WTC11 (cell line): ENCODE results near the gene CPT1B. TPM values are rescaled to one million over a fixed set of nuclear protein-coding genes. Genes with fewer than 3 reads are reported as not detected.

Experiments used
- ATAC-seq: fragments of 200-7000 bp; cut with Tn5 transposase; 2 replicates; pipeline ENCODE4 v1.10.0; 2021; ENCODE audit warnings: mild to moderate bottlenecking, moderate library complexity
- CTCF ChIA-PET: fragments of 300-600 bp; sonication (Branson Sonifier 250); formaldehyde crosslinking; loops from one replicate; lab custom pipeline; 2021; ENCODE audit warnings: antibody characterized with exemption; lab: Charles Lee
- POLR2A ChIA-PET: fragments of 350-600 bp; sonication (Branson Sonifier 250); formaldehyde crosslinking; loops from one replicate; lab custom pipeline; 2021; ENCODE audit warnings: antibody characterized with exemption; lab: Charles Lee
- DNase-seq: peaks from one replicate; pipeline ENCODE4 v3.0.0; 2021; ENCODE audit warnings: low spot score
- H3K27ac Mint-ChIP-seq: 2 replicates; pipeline ENCODE4 v1.8.0; 2021; ENCODE audit warnings: mixed read lengths
- H3K27me3 Mint-ChIP-seq: 2 replicates; pipeline ENCODE4 v1.8.0; 2021; ENCODE audit warnings: low read depth, mild to moderate bottlenecking, moderate library complexity, mixed read lengths
- H3K36me3 Mint-ChIP-seq: 2 replicates; pipeline ENCODE4 v1.8.0; 2021; ENCODE audit warnings: mixed read lengths
- H3K4me1 Mint-ChIP-seq: 2 replicates; pipeline ENCODE4 v1.8.0; 2022; ENCODE audit warnings: mixed read lengths
- H3K4me3 Mint-ChIP-seq: 2 replicates; pipeline ENCODE4 v1.8.0; 2021; ENCODE audit warnings: mild to moderate bottlenecking, moderate library complexity, mixed read lengths
- H3K9me3 Mint-ChIP-seq: 2 replicates; pipeline ENCODE4 v1.8.0; 2021; ENCODE audit warnings: mixed read lengths
- FOXK1 ChIP-seq: sonication (generic); formaldehyde crosslinking; IDR thresholded peaks from 2 replicates; pipeline ENCODE4 v1.8.0; 2022; ENCODE audit warnings: mild to moderate bottlenecking, moderate library complexity, missing genetic modification reagents
- FOXP1 ChIP-seq: sonication (generic); formaldehyde crosslinking; IDR thresholded peaks from 2 replicates; pipeline ENCODE4 v1.8.0; 2022; ENCODE audit warnings: missing genetic modification reagents, mild to moderate bottlenecking, moderate library complexity, borderline replicate concordance
- NFYB ChIP-seq: sonication (generic); formaldehyde crosslinking; conservative IDR thresholded peaks from 2 replicates; pipeline ENCODE4 v1.8.0; 2022; ENCODE audit warnings: low read depth, missing genetic modification reagents
- NR3C1 ChIP-seq: sonication (generic); formaldehyde crosslinking; conservative IDR thresholded peaks from 2 replicates; pipeline ENCODE4 v1.8.1; 2023; ENCODE audit warnings: low read depth, mild to moderate bottlenecking, missing genetic modification reagents
- TP53 ChIP-seq: sonication (generic); formaldehyde crosslinking; IDR thresholded peaks from 2 replicates; pipeline ENCODE4 v1.8.1; 2023; ENCODE audit warnings: mild to moderate bottlenecking, missing genetic modification reagents
- ZNF121 ChIP-seq: sonication (generic); formaldehyde crosslinking; IDR thresholded peaks from 2 replicates; pipeline ENCODE4 v1.8.0; 2023; ENCODE audit warnings: missing genetic modification reagents
- ZNF138 ChIP-seq: sonication (generic); formaldehyde crosslinking; conservative IDR thresholded peaks from 2 replicates; pipeline ENCODE4 v1.8.1; 2022; ENCODE audit warnings: mild to moderate bottlenecking, moderate library complexity, missing genetic modification reagents
- ZNF317 ChIP-seq: sonication (generic); formaldehyde crosslinking; IDR thresholded peaks from 2 replicates; pipeline ENCODE4 v1.8.1; 2023; ENCODE audit warnings: low read depth, mild to moderate bottlenecking, moderate library complexity, missing genetic modification reagents, borderline replicate concordance
- total RNA-seq: library from RNA; stranded (reverse); gene quantifications from 3 replicates; pipeline ENCODE4 v1.2.3, GENCODE V29; 2021
- TF ChIP-seq, protein P1 (sequence below): sonication (generic); formaldehyde crosslinking; IDR thresholded peaks from 2 replicates; pipeline ENCODE4 v1.8.1; 2023; ENCODE audit warnings: mild to moderate bottlenecking, missing genetic modification reagents
- TF ChIP-seq, protein P2 (sequence below): sonication (generic); formaldehyde crosslinking; IDR thresholded peaks from 2 replicates; pipeline ENCODE4 v1.8.1; 2022; ENCODE audit warnings: low read depth, missing genetic modification reagents, borderline replicate concordance
- TF ChIP-seq, protein P3 (sequence below): sonication (generic); formaldehyde crosslinking; IDR thresholded peaks from 2 replicates; pipeline ENCODE4 v1.8.1; 2022; ENCODE audit warnings: low read depth, mild to moderate bottlenecking, moderate library complexity, missing genetic modification reagents, borderline replicate concordance
- TF ChIP-seq, protein P4 (sequence below): fragments of 250-450 bp; sonication (Bioruptor Pico); conservative IDR thresholded peaks from 2 replicates; pipeline ENCODE4 v1.9.0; 2021; ENCODE audit warnings: mild to moderate bottlenecking
- TF ChIP-seq, protein P5 (sequence below): fragments of 250-450 bp; sonication (Bioruptor Pico); IDR thresholded peaks from 2 replicates; pipeline ENCODE4 v1.9.0; 2021; ENCODE audit warnings: mild to moderate bottlenecking, borderline replicate concordance
- TF ChIP-seq, protein P6 (sequence below): sonication (generic); formaldehyde crosslinking; IDR thresholded peaks from 2 replicates; pipeline ENCODE4 v1.8.0; 2023; ENCODE audit warnings: mild to moderate bottlenecking, missing genetic modification reagents

CPT1B gene
- total RNA-seq, 1 experiment from 2014 or later = 33.7 TPM

DNA sequence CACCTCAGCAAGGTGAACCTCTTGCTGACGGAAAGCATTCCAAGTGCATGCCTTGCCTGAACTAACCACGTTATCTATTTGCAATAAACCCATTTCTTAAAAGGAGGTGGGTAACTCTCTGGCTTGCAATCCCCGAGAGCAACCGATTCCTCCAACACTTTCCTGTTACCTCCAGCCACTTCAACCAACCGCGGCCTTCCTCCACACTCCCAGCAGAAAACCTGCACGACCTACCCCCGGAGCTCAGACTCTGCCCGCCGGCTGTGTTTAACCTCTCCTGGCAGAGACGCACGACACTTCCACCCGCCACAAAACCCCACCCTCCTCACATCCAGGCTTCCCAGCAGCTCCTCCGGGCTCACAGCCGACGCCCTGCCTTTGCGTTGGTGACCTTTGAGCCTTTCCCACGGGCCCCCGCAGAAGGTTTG lies 53.5 kb downstream of the CPT1B start:
- peak overlapping the region; percentile 82 for H3K4me3 Mint-ChIP-seq
- ATAC-seq (no peak), DNase-seq (no peak)
- ChIA-PET CTCF (interaction anchor here (0.8 to 4.3 kb wide), 20 partner anchors 7 to 250 kb away, joined by 3 to 60 read pairs (median 6); partner anchors contain the start of genes ARSA, LMF2, NCAPH2 and SYCE3), POLR2A (interaction anchor here (1.3 to 2.3 kb wide), 3 partner anchors 14 to 38 kb away, joined by 3 to 13 read pairs (median 4); partner anchors contain the start of genes LMF2, NCAPH2 and SYCE3)
- H3K27me3 Mint-ChIP-seq = peaks cover 32% of the 10 kb centered on the region
- no peaks in the 10 kb centered on the region for H3K9me3 Mint-ChIP-seq
- H3K36me3 Mint-ChIP-seq = peaks cover 3% of the 10 kb centered on the region
- peaks cover 13% of the 10 kb centered on the region for H3K4me1 Mint-ChIP-seq
- H3K27ac Mint-ChIP-seq = peak overlapping the region; percentile 84; the same call in 1 of the 2 replicates
- 0 out of 2 replicates have a peak, but pooled peaks have one; percentile 4 for TF ChIP-seq FOXP1
- TF ChIP-seq ZNF138 (CRISPR knock-in tag) = no peak

DNA sequence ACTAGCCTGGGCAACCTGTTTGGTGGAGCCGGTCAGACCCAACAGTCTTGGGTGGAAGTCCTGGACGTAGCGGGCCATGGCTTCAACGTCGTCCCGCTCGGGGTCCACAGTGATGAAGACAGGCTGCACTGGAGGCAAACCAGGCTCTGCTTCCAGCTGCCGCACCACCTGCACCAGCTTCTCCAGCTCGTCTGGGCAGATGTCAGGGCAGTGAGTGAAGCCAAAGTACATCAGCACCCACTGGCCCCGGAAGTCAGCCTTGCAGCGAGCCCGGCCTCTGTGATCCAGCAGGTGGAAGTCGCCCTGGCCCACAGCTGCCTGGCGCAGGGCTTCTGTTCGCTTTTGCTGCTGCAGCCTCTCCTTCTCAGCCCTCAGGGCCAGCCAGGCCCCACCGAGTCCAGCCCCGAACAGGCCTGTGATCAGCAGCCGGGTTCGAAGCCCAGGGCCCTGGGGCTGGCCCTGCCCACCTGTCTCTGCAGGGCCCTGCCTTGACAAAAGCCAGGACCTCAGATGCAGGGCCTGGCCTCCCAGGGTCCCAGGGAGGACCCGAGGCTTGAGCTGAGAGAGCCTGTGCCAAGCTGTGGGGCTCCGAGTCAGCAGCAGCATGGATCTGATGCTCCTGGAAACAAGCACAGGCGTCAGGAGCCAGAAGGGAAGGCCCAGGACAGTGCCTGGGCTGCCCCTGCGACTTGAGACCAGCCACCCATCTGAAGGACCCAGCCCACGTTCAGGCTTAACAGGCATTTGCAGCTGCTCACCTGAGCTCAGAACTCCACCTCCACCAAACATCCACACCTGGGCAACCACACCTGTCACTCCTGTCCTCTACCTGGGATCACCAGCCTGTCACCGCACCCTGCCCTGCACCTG lies 54.2 kb downstream of the CPT1B start:
- Mint-ChIP-seq H3K27ac (peak overlapping the region; percentile 84; the same call in 1 of the 2 replicates), H3K4me1 (peaks cover 13% of the 10 kb centered on the region), H3K36me3 (peaks cover 7% of the 10 kb centered on the region), H3K9me3 (no peaks in the 10 kb centered on the region), H3K4me3 (peak overlapping the region; percentile 82), H3K27me3 (peaks cover 25% of the 10 kb centered on the region)
- ChIA-PET CTCF (interaction anchor here (1.8 to 4.3 kb wide), 9 partner anchors 12 to 175 kb away, joined by 7 to 60 read pairs (median 15); partner anchors contain the start of genes ARSA, LMF2, NCAPH2 and SYCE3), POLR2A (interaction anchor here (1.3 to 2.3 kb wide), 2 partner anchors 14 to 16 kb away, joined by 4 to 13 read pairs; partner anchors contain the start of genes LMF2 and NCAPH2)
- TF ChIP-seq, protein P1, sequence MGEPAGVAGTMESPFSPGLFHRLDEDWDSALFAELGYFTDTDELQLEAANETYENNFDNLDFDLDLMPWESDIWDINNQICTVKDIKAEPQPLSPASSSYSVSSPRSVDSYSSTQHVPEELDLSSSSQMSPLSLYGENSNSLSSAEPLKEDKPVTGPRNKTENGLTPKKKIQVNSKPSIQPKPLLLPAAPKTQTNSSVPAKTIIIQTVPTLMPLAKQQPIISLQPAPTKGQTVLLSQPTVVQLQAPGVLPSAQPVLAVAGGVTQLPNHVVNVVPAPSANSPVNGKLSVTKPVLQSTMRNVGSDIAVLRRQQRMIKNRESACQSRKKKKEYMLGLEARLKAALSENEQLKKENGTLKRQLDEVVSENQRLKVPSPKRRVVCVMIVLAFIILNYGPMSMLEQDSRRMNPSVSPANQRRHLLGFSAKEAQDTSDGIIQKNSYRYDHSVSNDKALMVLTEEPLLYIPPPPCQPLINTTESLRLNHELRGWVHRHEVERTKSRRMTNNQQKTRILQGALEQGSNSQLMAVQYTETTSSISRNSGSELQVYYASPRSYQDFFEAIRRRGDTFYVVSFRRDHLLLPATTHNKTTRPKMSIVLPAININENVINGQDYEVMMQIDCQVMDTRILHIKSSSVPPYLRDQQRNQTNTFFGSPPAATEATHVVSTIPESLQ = no peak
- TF ChIP-seq ZNF138 (CRISPR knock-in tag) (no peak), FOXP1 (no peak), NFYB (CRISPR knock-in tag) (no peak), FOXK1 (CRISPR knock-in tag) (no peak), ZNF121 (CRISPR knock-in tag) (no peak)
- TF ChIP-seq, protein P2, sequence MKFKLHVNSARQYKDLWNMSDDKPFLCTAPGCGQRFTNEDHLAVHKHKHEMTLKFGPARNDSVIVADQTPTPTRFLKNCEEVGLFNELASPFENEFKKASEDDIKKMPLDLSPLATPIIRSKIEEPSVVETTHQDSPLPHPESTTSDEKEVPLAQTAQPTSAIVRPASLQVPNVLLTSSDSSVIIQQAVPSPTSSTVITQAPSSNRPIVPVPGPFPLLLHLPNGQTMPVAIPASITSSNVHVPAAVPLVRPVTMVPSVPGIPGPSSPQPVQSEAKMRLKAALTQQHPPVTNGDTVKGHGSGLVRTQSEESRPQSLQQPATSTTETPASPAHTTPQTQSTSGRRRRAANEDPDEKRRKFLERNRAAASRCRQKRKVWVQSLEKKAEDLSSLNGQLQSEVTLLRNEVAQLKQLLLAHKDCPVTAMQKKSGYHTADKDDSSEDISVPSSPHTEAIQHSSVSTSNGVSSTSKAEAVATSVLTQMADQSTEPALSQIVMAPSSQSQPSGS = no peak
- TF ChIP-seq, protein P3, sequence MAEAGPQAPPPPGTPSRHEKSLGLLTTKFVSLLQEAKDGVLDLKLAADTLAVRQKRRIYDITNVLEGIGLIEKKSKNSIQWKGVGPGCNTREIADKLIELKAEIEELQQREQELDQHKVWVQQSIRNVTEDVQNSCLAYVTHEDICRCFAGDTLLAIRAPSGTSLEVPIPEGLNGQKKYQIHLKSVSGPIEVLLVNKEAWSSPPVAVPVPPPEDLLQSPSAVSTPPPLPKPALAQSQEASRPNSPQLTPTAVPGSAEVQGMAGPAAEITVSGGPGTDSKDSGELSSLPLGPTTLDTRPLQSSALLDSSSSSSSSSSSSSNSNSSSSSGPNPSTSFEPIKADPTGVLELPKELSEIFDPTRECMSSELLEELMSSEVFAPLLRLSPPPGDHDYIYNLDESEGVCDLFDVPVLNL (CRISPR knock-in tag) = no peak
- no peak for ATAC-seq
- DNase-seq = no peak

DNA sequence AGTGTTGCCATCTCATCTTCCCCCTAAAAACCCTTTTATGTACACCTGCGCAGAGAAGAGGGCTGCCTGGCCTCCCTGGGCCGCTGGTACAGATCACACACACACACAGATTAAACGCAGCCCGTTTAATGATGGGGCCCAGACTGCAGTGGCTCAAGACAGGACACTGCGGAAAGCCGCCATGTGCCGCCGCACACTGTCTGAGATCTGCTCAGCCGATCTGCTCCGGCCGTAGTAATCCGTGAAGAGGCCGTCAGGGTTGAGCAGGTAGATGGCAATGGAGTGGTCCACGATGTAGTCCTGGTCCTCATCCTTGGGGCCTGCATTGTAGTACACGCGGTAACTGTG lies 54.8 kb downstream of the CPT1B start:
- H3K27me3 Mint-ChIP-seq = peaks cover 19% of the 10 kb centered on the region
- TF ChIP-seq NR3C1 (no peak), TP53 (CRISPR knock-in tag) (no peak), ZNF317 (CRISPR knock-in tag) (no peak)
- TF ChIP-seq, protein P4, sequence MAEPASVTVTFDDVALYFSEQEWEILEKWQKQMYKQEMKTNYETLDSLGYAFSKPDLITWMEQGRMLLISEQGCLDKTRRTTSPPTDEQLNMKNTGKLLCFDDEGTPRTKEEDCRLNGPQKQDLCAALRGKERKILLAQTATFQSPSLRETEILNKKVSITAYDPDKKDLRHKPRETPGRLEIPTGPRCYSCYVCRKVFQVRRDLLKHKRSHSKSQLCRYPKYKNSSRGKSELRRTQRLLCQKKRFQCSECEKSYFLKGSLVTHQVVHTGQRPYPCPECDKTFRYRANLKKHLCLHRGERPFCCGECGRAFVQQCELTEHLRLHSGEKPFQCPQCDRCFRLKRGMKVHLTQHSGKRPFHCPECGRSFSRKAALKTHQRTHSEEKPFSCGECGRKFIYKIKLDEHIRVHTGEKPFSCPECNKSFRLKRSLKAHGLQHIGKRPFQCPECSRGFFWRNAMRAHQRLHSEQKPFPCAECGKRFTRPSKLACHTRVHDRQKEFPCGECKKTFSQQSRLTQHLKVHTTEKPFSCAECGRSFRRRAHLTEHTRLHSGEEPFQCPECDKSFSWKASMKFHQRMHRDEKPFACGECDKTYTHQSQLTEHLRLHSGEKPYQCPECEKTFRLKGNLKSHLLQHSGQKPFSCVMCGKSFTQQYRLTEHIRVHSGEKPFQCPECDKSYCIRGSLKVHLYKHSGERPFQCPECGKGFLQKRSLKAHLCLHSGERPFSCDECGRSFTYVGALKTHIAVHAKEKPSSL (CRISPR knock-in tag) = no peak
- TF ChIP-seq, protein P5, sequence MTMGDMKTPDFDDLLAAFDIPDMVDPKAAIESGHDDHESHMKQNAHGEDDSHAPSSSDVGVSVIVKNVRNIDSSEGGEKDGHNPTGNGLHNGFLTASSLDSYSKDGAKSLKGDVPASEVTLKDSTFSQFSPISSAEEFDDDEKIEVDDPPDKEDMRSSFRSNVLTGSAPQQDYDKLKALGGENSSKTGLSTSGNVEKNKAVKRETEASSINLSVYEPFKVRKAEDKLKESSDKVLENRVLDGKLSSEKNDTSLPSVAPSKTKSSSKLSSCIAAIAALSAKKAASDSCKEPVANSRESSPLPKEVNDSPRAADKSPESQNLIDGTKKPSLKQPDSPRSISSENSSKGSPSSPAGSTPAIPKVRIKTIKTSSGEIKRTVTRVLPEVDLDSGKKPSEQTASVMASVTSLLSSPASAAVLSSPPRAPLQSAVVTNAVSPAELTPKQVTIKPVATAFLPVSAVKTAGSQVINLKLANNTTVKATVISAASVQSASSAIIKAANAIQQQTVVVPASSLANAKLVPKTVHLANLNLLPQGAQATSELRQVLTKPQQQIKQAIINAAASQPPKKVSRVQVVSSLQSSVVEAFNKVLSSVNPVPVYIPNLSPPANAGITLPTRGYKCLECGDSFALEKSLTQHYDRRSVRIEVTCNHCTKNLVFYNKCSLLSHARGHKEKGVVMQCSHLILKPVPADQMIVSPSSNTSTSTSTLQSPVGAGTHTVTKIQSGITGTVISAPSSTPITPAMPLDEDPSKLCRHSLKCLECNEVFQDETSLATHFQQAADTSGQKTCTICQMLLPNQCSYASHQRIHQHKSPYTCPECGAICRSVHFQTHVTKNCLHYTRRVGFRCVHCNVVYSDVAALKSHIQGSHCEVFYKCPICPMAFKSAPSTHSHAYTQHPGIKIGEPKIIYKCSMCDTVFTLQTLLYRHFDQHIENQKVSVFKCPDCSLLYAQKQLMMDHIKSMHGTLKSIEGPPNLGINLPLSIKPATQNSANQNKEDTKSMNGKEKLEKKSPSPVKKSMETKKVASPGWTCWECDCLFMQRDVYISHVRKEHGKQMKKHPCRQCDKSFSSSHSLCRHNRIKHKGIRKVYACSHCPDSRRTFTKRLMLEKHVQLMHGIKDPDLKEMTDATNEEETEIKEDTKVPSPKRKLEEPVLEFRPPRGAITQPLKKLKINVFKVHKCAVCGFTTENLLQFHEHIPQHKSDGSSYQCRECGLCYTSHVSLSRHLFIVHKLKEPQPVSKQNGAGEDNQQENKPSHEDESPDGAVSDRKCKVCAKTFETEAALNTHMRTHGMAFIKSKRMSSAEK (CRISPR knock-in tag) = no peak
- TF ChIP-seq, protein P6, sequence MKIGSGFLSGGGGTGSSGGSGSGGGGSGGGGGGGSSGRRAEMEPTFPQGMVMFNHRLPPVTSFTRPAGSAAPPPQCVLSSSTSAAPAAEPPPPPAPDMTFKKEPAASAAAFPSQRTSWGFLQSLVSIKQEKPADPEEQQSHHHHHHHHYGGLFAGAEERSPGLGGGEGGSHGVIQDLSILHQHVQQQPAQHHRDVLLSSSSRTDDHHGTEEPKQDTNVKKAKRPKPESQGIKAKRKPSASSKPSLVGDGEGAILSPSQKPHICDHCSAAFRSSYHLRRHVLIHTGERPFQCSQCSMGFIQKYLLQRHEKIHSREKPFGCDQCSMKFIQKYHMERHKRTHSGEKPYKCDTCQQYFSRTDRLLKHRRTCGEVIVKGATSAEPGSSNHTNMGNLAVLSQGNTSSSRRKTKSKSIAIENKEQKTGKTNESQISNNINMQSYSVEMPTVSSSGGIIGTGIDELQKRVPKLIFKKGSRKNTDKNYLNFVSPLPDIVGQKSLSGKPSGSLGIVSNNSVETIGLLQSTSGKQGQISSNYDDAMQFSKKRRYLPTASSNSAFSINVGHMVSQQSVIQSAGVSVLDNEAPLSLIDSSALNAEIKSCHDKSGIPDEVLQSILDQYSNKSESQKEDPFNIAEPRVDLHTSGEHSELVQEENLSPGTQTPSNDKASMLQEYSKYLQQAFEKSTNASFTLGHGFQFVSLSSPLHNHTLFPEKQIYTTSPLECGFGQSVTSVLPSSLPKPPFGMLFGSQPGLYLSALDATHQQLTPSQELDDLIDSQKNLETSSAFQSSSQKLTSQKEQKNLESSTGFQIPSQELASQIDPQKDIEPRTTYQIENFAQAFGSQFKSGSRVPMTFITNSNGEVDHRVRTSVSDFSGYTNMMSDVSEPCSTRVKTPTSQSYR = no peak

More for the DNA sequence above, 54.8 kb downstream of the CPT1B start:
- peaks cover 13% of the 10 kb centered on the region for H3K4me1 Mint-ChIP-seq
- no peak overlapping the region for H3K27ac Mint-ChIP-seq
- ATAC-seq = no peak
- ChIA-PET POLR2A (no interaction called here), CTCF (interaction anchor here (4.3 kb wide), 1 partner anchor 15 kb away, joined by 60 read pairs; the partner anchor contains the start of genes LMF2 and NCAPH2)
- no peak overlapping the region for H3K4me3 Mint-ChIP-seq
- peaks cover 7% of the 10 kb centered on the region for H3K36me3 Mint-ChIP-seq
- H3K9me3 Mint-ChIP-seq = no peaks in the 10 kb centered on the region
- no peak for DNase-seq
